K562 (cell line): ENCODE data around the gene C12orf42. TPM values are rescaled to one million over a fixed set of nuclear protein-coding genes. Genes with fewer than 3 reads are reported as not detected.

Experiments
- ATAC-seq: fragments of 200-7000 bp; cut with Tn5 transposase; 3 replicates; pipeline ENCODE4 v1.9.1; 2020; ENCODE audit warnings: moderate library complexity
- BruUV-seq: library from RNA; stranded (reverse); fragments of 400-500 nt; replicated peaks from 2 replicates; lab custom pipeline; 2021; lab: Mats Ljungman, UMichigan
- CTCF ChIA-PET: fragments of 300-600 bp; formaldehyde crosslinking; extraction: SDS; loops from one replicate; lab custom pipeline; 2021; ENCODE audit warnings: low intra/inter-chr PET ratio; lab: Yijun Ruan, JAX
- POLR2A ChIA-PET: fragments of 300-600, 350-650 bp; sonication (Branson Sonifier 250); formaldehyde crosslinking; extraction: SDS; loops from one replicate; lab custom pipeline; 2021; ENCODE audit warnings: antibody characterized with exemption, inconsistent platforms; lab: Yijun Ruan, JAX
- DNase-seq, 4 experiments: peaks; one replicate each; pipeline versions ENCODE4 v3.0.0 to v3.0.0-alpha.2; 2011 to 2018; ENCODE audit warnings: low spot score in 3 of 4, mixed read lengths in 3 of 4; ENCODE audit errors: extremely low read depth in 1 of 4
- FAIRE-seq: peaks from 2 replicates; lab custom pipeline; 2011; peaks lifted over from hg19 to GRCh38; lab: Jason Lieb, UNC
- H2AFZ ChIP-seq: 2 replicates; pipeline ENCODE4 v1.6.0; 2011; ENCODE audit warnings: low read depth, low read length, control low read depth, inconsistent platforms
- H3K27ac ChIP-seq: fragments of 200-600 bp; 3 replicates; pipeline ENCODE4 v1.8.0; 2011; ENCODE audit warnings: low read depth, mild to moderate bottlenecking, control low read depth, inconsistent platforms, low read length, moderate library complexity, mixed read lengths; ENCODE audit errors: extremely low read depth
- H3K27me3 ChIP-seq, 2 experiments: fragments of 300-600 bp in 1 of 2; 2 replicates in 1 of 2; 3 replicates in 1 of 2; pipeline versions ENCODE4 v1.6.0 to v1.8.0; 2011; ENCODE audit warnings: inconsistent platforms in 2 of 2, low read length in 2 of 2, mild to moderate bottlenecking in 1 of 2, mixed read lengths in 1 of 2, moderate library complexity in 1 of 2; ENCODE audit not compliant: control insufficient read depth in 2 of 2, insufficient read depth in 2 of 2
- H3K36me3 ChIP-seq: fragments of 300-600 bp; 3 replicates; pipeline ENCODE4 v1.8.0; 2011; ENCODE audit warnings: mild to moderate bottlenecking, low read length, inconsistent platforms; ENCODE audit not compliant: control insufficient read depth, insufficient read depth
- H3K4me1 ChIP-seq, 2 experiments: fragments of 200-600 bp in 1 of 2; replicated peaks in 1 of 2; 2 replicates in 1 of 2; 3 replicates in 1 of 2; pipeline versions ENCODE4 v1.5.1 to v1.8.0; 2011; ENCODE audit warnings: inconsistent platforms in 2 of 2, low read length in 2 of 2, mild to moderate bottlenecking in 1 of 2, mixed read lengths in 1 of 2, moderate library complexity in 1 of 2; ENCODE audit not compliant: control insufficient read depth in 2 of 2, insufficient read depth in 2 of 2
- H3K4me2 ChIP-seq: 2 replicates; pipeline ENCODE4 v1.6.1; 2011; ENCODE audit warnings: low read length, control low read depth, inconsistent platforms, mixed read lengths; ENCODE audit not compliant: insufficient read depth
- H3K4me3 ChIP-seq: fragments of 200-600 bp; sonication (generic), shearing (Covaris generic); 2 replicates; pipeline ENCODE4 v1.5.1; 2016; ENCODE audit warnings: control low read depth, inconsistent platforms
- H3K79me2 ChIP-seq: fragments of 200-600 bp; 3 replicates; pipeline ENCODE4 v1.8.0; 2011; ENCODE audit warnings: low read length, inconsistent platforms; ENCODE audit not compliant: control insufficient read depth, insufficient read depth
- H3K9ac ChIP-seq, 2 experiments: 2 replicates each; pipeline versions ENCODE4 v1.6.0 to v1.6.1; 2011; ENCODE audit warnings: low read depth in 2 of 2, low read length in 2 of 2, control low read depth in 1 of 2, inconsistent platforms in 1 of 2, mild to moderate bottlenecking in 1 of 2, mixed read lengths in 1 of 2; ENCODE audit not compliant: insufficient read depth in 1 of 2
- H3K9me1 ChIP-seq: one replicate; pipeline ENCODE4 v1.6.0; 2011; ENCODE audit warnings: inconsistent platforms, mild to moderate bottlenecking, low read length, moderate library complexity; ENCODE audit not compliant: control insufficient read depth, insufficient read depth
- H3K9me3 ChIP-seq: replicated peaks from 2 replicates; pipeline ENCODE4 v1.5.1; 2011; ENCODE audit warnings: low read depth, low read length, inconsistent platforms; ENCODE audit not compliant: control insufficient read depth, insufficient read depth
- H4K20me1 ChIP-seq: replicated peaks from 2 replicates; pipeline ENCODE4 v1.6.1; 2011; ENCODE audit warnings: low read length, inconsistent platforms, mixed read lengths; ENCODE audit not compliant: control insufficient read depth, insufficient read depth
- ATF2 ChIP-seq: sonication (generic); formaldehyde crosslinking; IDR thresholded peaks from 2 replicates; pipeline ENCODE4 v1.8.1; 2022; ENCODE audit warnings: missing genetic modification reagents
- CCNT2 ChIP-seq: IDR thresholded peaks from 2 replicates; pipeline ENCODE4 v1.6.1; 2011; ENCODE audit warnings: borderline replicate concordance, low read depth, mild to moderate bottlenecking, moderate library complexity, mixed read lengths, low read length; ENCODE audit not compliant: insufficient read length; ENCODE audit errors: extremely low read depth
- CHCHD3 ChIP-seq: fragments of 250-450 bp; sonication (Bioruptor Pico); IDR thresholded peaks from 2 replicates; pipeline ENCODE4 v2.1.2; 2022; ENCODE audit warnings: mild to moderate bottlenecking
- MIER1 ChIP-seq: fragments of 450-650 bp; IDR thresholded peaks from 2 replicates; pipeline ENCODE4 v1.6.1; 2016; ENCODE audit warnings: antibody characterized with exemption, mild to moderate bottlenecking, low read depth
- SIN3B ChIP-seq: fragments of 450-650 bp; IDR thresholded peaks from 2 replicates; pipeline ENCODE4 v1.6.1; 2017; ENCODE audit warnings: low read depth, mild to moderate bottlenecking, moderate library complexity
- WGBS: fragments of 100-300 bp; shearing (Covaris generic); methylation state at CpG from one replicate; pipeline ENCODE4 v1.1.6; 2016; ENCODE audit warnings: low coverage, mixed read lengths; ENCODE audit not compliant: insufficient coverage; ENCODE audit errors: missing lambda C conversion rate; 5-methylcytosine and 5-hydroxymethylcytosine counted together
- in situ Hi-C: fragments of 300-500 bp; cut with MboI; formaldehyde crosslinking; loops from 4 replicates; pipeline ENCODE4 v1.15.0; 2018; ENCODE audit warnings: inconsistent platforms, mixed read lengths
- intact Hi-C: fragments of 100-400 bp; cut with micrococcal nuclease; formaldehyde crosslinking; loops from 2 replicates; pipeline ENCODE4 v1.14.2; 2022
- polyA plus RNA-seq, 8 experiments: library from polyadenylated mRNA; depleted of rRNA in 4 of 8; stranded (reverse) in 5 of 8; unstranded in 3 of 8; fragments of >200 nt; fragmentation: Nextera tagmentation in 2 of 8; fragmentation: Illumina TruSeq in 1 of 8; extraction: Ambion mirVana in 2 of 8; extraction: Trizol in 1 of 8; gene quantifications; 2 replicates each; pipeline versions ENCODE4 v1.2.1 to v1.2.3, GENCODE V29; 2011 to 2014; ENCODE audit warnings: inconsistent platforms in 1 of 8, missing spikeins in 1 of 8
- total RNA-seq, 7 experiments: library from RNA; depleted of rRNA in 6 of 7; stranded (reverse); fragments of >200 nt in 6 of 7; fragmentation: Illumina TruSeq in 2 of 7; extraction: Trizol in 2 of 7; gene quantifications; 2 replicates each; pipeline versions ENCODE4 v1.2.1 to v1.2.3, GENCODE V29; 2011 to 2021; ENCODE audit warnings: low replicate concordance in 1 of 7
- TF ChIP-seq, protein P1 (sequence below), 2 experiments: fragments of 450-650 bp; IDR thresholded peaks; 2 replicates each; pipeline ENCODE4 v1.6.1; 2018; ENCODE audit warnings: mild to moderate bottlenecking in 2 of 2, low read depth in 1 of 2; ENCODE audit not compliant: partially characterized antibody in 2 of 2
- TF ChIP-seq, protein P2 (sequence below): sonication (generic); formaldehyde crosslinking; IDR thresholded peaks from 2 replicates; pipeline ENCODE4 v1.8.1; 2023; ENCODE audit warnings: mild to moderate bottlenecking, missing genetic modification reagents
- TF ChIP-seq, protein P3 (sequence below): fragments of 450-650 bp; formaldehyde crosslinking; IDR thresholded peaks from 2 replicates; pipeline ENCODE4 v1.4.0; 2020; ENCODE audit warnings: mild to moderate bottlenecking, moderate library complexity

C12orf42 gene
- total and polyA plus RNA-seq, 9 of the 15 experiments (the other 6 are each of a cell fraction or from before 2014, with no cell fraction given), result not detected

GRCh38 chr12:103504606-103505005, 8.8 kb upstream of the C12orf42 start:
- no peak overlapping the region for H3K27ac ChIP-seq
- CTCF ChIA-PET, result no interaction called here
- H3K9me3 ChIP-seq, result no peaks in the 10 kb centered on the region
- TF ChIP-seq, protein P1, sequence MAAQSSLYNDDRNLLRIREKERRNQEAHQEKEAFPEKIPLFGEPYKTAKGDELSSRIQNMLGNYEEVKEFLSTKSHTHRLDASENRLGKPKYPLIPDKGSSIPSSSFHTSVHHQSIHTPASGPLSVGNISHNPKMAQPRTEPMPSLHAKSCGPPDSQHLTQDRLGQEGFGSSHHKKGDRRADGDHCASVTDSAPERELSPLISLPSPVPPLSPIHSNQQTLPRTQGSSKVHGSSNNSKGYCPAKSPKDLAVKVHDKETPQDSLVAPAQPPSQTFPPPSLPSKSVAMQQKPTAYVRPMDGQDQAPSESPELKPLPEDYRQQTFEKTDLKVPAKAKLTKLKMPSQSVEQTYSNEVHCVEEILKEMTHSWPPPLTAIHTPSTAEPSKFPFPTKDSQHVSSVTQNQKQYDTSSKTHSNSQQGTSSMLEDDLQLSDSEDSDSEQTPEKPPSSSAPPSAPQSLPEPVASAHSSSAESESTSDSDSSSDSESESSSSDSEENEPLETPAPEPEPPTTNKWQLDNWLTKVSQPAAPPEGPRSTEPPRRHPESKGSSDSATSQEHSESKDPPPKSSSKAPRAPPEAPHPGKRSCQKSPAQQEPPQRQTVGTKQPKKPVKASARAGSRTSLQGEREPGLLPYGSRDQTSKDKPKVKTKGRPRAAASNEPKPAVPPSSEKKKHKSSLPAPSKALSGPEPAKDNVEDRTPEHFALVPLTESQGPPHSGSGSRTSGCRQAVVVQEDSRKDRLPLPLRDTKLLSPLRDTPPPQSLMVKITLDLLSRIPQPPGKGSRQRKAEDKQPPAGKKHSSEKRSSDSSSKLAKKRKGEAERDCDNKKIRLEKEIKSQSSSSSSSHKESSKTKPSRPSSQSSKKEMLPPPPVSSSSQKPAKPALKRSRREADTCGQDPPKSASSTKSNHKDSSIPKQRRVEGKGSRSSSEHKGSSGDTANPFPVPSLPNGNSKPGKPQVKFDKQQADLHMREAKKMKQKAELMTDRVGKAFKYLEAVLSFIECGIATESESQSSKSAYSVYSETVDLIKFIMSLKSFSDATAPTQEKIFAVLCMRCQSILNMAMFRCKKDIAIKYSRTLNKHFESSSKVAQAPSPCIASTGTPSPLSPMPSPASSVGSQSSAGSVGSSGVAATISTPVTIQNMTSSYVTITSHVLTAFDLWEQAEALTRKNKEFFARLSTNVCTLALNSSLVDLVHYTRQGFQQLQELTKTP (IDR thresholded peaks at IDR 0.05; ENCODE audit: low read depth in 1 of 2, partially characterized antibody in 2 of 2), result no peak
- no peak for TF ChIP-seq SIN3B
- TF ChIP-seq, protein P2, sequence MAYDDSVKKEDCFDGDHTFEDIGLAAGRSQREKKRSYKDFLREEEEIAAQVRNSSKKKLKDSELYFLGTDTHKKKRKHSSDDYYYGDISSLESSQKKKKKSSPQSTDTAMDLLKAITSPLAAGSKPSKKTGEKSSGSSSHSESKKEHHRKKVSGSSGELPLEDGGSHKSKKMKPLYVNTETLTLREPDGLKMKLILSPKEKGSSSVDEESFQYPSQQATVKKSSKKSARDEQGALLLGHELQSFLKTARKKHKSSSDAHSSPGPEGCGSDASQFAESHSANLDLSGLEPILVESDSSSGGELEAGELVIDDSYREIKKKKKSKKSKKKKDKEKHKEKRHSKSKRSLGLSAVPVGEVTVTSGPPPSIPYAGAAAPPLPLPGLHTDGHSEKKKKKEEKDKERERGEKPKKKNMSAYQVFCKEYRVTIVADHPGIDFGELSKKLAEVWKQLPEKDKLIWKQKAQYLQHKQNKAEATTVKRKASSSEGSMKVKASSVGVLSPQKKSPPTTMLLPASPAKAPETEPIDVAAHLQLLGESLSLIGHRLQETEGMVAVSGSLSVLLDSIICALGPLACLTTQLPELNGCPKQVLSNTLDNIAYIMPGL (CRISPR knock-in tag), result no peak
- no peak for TF ChIP-seq CCNT2
- TF ChIP-seq, protein P3, sequence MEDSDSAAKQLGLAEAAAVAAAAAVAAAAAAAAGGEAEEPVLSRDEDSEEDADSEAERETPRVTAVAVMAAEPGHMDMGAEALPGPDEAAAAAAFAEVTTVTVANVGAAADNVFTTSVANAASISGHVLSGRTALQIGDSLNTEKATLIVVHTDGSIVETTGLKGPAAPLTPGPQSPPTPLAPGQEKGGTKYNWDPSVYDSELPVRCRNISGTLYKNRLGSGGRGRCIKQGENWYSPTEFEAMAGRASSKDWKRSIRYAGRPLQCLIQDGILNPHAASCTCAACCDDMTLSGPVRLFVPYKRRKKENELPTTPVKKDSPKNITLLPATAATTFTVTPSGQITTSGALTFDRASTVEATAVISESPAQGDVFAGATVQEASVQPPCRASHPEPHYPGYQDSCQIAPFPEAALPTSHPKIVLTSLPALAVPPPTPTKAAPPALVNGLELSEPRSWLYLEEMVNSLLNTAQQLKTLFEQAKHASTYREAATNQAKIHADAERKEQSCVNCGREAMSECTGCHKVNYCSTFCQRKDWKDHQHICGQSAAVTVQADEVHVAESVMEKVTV (CRISPR knock-in tag), result no peak
- no peak for TF ChIP-seq ATF2 (CRISPR knock-in tag)
- TF ChIP-seq MIER1, result no peak
- TF ChIP-seq CHCHD3 (CRISPR knock-in tag), result no peak
- intact Hi-C loops, result loop anchor here (2.0 kb wide), 1 partner anchor 556 kb away; no protein-coding TSS in a partner anchor
- ATAC-seq (no peak), FAIRE-seq (no peak), DNase-seq (no peak)
- no peaks in the 10 kb centered on the region for H3K27me3 ChIP-seq
- POLR2A ChIA-PET, result no interaction called here
- no peak overlapping the region for H2AFZ ChIP-seq
- in situ Hi-C loops, result no loop called here
- no peak overlapping the region for H3K4me2 ChIP-seq
- H3K4me3 ChIP-seq, result no peak overlapping the region
- H3K9ac ChIP-seq, result no peak overlapping the region
- H3K79me2 ChIP-seq, result no peaks in the 10 kb centered on the region
- H4K20me1 ChIP-seq, result no peaks in the 10 kb centered on the region
- WGBS, result 0% methylated on average over 7 of the region's 7 CpGs
- H3K36me3 ChIP-seq, result no peaks in the 10 kb centered on the region
- H3K4me1 ChIP-seq, result no peaks in the 10 kb centered on the region
- BruUV-seq, result no TSS peak
- H3K9me1 ChIP-seq, result no peaks in the 10 kb centered on the region
